AG08395 (cell line): ENCODE data around the gene EIF4B.
"Not testable (repeated sequence)": the region's sequence is repeated elsewhere in the genome, so short reads cannot be mapped to it uniquely, and the experiment has no call there.

ENCODE experiments used
- DNase-seq: peaks from one replicate; pipeline ENCODE4 v3.0.0; 2012; ENCODE audit warnings: mixed read lengths, low spot score

Gene EIF4B

DNA sequence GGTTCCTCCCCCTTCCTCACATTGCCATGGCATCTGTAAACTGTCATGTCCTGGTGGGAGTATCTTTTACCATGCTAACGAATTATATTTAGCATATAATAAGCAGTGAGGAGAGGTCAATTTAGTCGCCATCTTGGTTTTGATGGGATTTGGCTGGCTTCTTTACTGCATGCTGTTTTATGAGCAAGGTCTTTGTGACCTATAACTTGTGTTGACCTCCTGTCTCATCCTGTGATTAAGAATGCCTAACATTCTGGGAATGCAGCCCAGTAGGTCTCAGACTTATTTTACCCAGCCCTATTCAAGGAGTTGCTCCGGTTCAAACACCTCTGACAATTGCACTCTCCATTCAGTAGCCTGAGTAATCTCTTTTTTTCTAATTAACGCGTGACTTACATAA lies 2.1 kb upstream of the EIF4B start:
- DNase-seq, result no peak

DNA sequence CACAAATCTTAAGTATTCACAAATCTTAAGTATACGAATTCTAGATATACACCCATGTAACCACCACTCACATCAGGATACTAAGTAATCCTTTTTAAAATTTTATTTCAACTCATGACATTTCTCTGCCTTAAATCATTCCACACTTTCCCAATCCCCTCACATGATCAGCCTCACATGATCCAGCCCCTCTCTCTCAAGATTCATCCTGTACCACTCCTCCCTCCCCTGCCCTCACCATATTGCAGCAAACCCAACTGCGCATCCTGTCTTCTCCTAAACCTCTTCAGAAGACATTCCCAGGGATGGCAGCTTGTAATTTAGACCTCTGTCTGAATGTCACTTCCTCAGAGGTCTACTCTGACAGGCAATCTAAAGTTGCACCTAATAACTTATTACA lies 1.7 kb upstream of the EIF4B start:
- no peak for DNase-seq

GRCh38 chr12:53005215-53005985 lies 856 bp upstream of the EIF4B start:
- no peak for DNase-seq

GRCh38 chr12:53006810-53007309 lies 604 bp downstream of the EIF4B start:
- peak; percentile 82 for DNase-seq

GRCh38 chr12:53007343-53007742 lies 1.1 kb downstream of the EIF4B start:
- DNase-seq, result no peak

DNA sequence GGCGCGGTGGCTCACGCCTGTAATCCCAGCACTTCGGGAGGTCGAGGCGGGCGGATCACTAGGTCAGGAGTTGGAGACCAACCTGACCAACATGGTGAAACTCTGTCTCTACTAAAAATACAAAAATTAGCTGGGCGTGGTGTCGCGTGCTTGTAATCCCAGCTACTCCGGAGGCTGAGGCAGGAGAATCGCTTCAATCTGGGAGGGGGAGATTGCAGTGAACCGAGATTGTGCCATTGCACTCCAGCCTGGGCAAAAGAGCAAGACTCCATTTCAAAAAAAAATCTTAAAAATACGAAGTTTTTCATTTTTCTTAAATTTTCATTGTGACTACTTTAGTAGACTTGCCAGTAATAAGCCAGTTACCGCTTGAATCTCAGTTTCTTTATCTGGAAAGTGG lies 2.5 kb downstream of the EIF4B start:
- DNase-seq, result not testable (repeated sequence)

- no peak for DNase-seq
Measured at GRCh38 chr12:53010955-53011354, 4.7 kb downstream of the EIF4B start.

GRCh38 chr12:53011889-53012288 lies 5.6 kb downstream of the EIF4B start:
- no peak for DNase-seq

DNA sequence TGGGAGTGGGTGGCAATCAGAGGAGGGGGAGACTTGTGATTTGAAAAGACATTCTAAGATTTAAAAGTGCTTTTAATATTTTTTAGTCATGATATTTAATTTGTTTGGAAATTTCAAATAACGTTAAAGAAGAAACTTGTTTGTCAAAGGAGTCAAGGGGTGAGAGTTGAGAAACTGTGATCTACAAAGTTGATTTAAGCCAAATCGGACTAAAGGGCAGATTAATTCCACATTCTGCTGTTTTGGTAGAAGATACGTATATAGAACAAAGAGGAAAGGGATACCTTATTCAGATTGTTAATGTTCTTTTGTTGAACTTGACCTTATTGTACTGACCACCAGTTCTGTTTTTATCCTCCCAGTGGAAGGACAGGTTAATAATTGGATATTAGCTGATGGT lies 6.7 kb downstream of the EIF4B start:
- DNase-seq, result no peak

- DNase-seq, result no peak
Measured at GRCh38 chr12:53014709-53015108, 8.5 kb downstream of the EIF4B start.

DNA sequence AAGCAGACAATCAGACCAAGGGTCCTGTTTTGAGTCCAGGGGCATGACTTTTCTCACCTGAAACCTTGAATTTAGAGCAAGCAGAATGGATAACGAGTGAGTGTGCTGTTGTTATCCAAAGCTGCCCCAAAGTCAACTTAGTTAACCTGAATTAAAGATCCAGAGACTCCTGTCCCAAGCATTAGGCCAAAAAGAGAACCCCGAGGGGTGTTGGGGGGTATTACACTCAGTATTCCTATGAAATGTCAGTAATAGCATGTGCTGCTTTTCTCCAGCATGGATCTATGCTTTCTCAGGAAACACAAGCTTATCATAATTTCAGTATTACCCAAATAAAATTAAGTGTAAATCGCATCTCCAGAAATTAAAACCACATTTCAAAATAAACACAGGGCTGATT lies 19.0 kb downstream of the EIF4B start:
- DNase-seq, result no peak

- not testable (repeated sequence) for DNase-seq
Measured at GRCh38 chr12:53027014-53027413, 20.8 kb downstream of the EIF4B start.

GRCh38 chr12:53031616-53032015 lies 25.4 kb downstream of the EIF4B start:
- no peak for DNase-seq

- DNase-seq, result not testable (repeated sequence)
Measured at GRCh38 chr12:53033832-53034231, 27.6 kb downstream of the EIF4B start.

DNA sequence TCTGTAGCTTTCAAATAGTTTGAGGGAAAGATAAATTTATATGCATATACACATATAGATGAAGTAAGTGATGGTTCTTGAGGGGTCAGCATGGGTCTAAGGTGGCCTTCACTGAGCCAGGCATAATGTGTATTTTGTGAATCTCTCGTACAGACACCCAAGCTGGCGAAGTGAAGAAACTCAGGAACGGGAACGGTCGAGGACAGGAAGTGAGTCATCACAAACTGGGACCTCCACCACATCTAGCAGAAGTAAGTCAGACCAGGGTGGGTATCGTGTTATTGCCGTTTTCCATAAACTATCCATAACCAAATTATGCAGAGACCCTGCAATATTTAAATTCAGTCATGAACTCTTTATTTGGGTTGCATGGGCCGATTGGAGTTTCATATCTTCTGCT lies 28.2 kb downstream of the EIF4B start:
- no peak for DNase-seq

- DNase-seq, result no peak
Measured at GRCh38 chr12:53036802-53037201, 30.5 kb downstream of the EIF4B start.

DNA sequence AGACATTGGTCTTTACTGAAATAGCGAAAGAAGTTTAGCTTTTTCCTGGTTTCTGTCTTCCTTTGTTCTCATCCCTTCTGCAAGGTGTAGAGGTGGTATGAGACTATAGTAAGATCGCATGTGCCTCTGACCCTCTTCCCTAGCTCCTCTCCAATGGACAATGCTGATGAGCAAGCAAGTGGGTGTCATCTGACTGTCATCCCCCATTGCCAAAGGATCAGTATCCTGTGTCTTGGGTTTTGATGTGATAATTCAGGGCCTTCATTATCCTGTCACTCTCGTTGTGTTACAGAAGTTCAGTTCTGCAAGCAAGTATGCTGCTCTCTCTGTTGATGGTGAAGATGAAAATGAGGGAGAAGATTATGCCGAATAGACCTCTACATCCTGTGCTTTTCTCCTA lies 33.6 kb downstream of the EIF4B start:
- DNase-seq, result no peak

DNA sequence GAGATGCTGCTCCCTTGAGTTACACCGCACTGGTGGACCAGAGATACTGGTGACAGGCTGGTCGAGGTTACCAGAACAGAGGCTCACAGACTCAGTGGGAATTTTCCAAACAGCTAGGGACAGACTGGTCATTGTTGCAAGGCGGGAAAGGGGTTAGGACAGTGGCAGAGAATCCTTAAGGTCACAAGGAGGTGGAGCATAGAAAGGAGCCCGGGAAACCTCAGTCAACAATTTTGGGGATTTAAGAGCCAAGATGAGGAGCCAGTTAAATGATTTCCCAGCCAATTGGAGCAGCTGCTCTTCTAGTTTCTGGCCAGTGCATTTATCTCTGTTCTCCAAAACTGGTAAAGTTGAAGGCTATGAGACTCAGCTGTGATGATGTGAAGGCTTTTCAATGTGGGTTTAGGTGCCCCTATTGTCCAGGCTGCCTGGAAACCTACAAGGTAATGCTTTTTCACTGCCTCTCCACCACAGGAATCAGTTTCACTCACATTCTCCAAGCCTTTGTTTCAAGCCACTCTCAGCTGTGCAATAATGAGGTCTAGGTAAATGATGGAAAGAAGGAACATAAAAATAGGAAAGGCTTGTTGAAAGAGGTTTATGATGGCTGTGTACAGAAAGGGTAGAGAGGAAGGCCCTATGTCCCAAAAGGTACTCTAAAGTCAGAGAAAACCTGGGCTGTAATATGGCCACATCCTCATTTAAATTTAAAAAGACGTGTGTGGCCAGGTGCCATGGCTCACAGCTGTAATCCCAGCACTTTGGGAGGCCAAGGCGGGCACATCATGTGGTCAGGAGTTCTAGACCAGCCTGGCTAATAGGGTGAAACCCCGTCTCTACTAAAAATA lies 36.6 kb downstream of the EIF4B start:
- DNase-seq, result no peak

GRCh38 chr12:53044052-53044581 lies 37.9 kb downstream of the EIF4B start:
- DNase-seq, result no peak

DNA sequence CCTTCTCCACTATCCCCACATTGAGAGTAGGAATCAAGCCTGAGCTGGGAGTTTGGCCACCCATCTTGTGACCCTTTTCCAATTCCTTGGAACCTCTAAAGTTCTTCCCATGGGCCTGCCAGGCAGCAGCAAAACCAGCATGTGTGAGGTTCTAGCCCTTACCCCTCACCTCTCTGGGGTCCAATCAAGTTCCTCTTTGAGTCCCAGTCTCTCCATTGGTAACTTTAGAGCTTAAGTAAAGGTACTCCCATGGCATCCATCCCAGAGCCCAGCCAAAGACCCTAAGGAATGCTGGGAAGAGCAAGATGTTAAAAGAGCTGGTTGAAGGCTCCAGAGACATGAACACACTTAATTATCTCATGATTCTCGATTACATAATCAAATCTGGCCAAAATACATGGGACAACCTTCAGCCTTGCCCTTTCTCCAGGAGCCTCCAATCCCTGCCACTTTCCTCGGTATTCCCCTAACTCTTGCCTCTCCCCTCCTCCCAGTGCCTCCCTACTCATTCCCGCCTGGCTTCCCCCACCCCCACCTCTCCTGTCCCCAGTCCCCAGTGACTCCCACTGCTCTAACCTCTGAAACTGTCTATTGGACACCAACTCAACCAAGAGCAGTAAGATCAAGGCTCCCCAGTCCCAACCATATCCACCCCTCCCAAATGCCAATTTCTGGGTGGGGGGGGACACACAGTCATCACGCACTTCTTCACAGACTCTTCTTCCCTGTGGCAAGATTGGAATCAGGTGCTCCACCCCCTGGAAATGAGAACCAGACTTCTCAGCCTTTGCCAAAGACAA lies 38.8 kb downstream of the EIF4B start:
- DNase-seq, result no peak

DNA sequence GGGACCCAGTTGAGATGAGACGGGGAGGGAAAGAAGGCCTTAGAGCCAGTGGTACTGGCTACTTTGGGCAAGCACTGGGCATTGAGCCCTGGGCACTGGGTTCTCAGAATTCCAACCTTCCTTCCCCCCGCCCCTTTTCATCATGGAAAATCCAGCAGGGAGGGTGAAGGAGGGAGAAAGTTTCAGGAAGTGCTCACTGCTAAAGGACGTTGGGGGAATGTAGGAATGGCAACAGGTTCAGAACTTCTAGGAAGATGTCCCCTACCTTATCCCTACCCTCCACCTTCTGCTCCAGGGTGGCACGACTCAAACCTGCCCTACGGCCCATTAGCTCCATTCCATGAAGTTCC lies 39.4 kb downstream of the EIF4B start:
- DNase-seq, result no peak

- DNase-seq, result peak; percentile 90
Measured at GRCh38 chr12:53046655-53047220, 40.5 kb downstream of the EIF4B start.
